HuH-7.5 (cell line): ENCODE results near the gene RECQL5.

Experiments used
- DNase-seq: peaks from one replicate; pipeline ENCODE4 v3.0.0; 2011; ENCODE audit warnings: low spot score

The RECQL5 gene

GRCh38 chr17:75688209-75688825 lies 21.4 kb upstream of the RECQL5 start:
- no peak for DNase-seq

- no peak for DNase-seq
Observed at GRCh38 chr17:75685499-75685898, 18.5 kb upstream of the RECQL5 start.

- DNase-seq = no peak
Observed at GRCh38 chr17:75684924-75685323, 18.0 kb upstream of the RECQL5 start.

DNA sequence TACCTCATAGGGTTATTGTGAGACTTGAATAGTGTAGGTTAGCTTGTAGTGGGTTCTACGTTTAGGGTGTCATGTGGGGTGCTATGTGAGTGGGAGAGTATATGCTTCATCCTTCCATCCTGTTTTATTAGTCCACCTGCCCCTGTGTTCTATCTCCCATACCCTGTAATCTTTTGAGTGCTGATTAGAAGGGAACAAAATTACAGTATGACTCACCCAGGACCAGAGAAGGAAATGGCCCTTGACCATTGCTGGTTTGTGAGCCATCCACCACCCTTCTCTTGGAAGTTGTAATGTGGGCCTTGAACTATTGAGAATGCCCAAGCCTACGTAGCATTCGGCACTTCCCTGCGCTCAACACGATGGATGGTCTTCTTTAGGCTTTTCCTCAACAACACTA lies 17.3 kb upstream of the RECQL5 start:
- no peak for DNase-seq

GRCh38 chr17:75683583-75683982 lies 16.6 kb upstream of the RECQL5 start:
- no peak for DNase-seq

DNA sequence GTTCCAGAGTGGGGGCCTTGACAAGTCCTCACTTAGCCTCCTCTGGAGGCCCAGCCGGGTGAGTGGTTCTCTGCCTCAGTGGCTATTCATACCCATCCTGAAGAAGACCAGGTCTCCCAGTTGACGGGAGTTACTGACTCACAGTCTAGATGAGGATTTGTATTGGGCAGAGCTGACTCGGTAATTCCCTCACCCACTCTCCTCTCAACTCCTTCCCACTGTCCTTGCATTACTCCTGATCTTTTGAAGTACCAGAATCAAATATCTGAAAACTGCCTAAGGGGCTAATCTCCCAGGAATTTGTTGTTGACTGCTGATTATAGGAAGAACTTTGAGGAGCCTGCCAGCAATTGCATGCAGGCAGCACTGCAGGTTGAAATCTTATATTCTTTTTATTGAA lies 14.3 kb upstream of the RECQL5 start:
- DNase-seq = no peak

- DNase-seq = no peak
Observed at GRCh38 chr17:75680431-75680830, 13.5 kb upstream of the RECQL5 start.

GRCh38 chr17:75679706-75680211 lies 12.8 kb upstream of the RECQL5 start:
- DNase-seq = no peak

DNA sequence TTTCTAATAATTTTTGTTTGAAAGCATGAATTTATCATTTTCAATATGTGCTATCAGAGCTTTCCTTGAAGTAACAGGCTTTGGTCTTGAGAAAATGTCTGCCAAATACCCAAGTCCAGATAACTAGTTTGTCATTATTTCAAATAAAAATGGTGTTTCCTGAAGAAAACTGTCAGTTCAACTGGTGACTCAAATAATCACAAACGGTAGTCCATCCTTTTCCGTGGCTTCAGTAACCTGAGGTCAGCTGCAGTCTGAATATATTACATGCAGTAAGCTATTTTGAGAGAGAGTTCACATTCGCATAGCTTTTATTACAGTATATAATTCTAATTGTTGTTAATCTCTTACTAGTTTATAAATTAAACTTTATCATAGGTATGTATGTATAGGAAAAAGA lies 9.5 kb upstream of the RECQL5 start:
- DNase-seq = no peak

- DNase-seq = no peak
Observed at GRCh38 chr17:75673487-75673886, 6.5 kb upstream of the RECQL5 start.

DNA sequence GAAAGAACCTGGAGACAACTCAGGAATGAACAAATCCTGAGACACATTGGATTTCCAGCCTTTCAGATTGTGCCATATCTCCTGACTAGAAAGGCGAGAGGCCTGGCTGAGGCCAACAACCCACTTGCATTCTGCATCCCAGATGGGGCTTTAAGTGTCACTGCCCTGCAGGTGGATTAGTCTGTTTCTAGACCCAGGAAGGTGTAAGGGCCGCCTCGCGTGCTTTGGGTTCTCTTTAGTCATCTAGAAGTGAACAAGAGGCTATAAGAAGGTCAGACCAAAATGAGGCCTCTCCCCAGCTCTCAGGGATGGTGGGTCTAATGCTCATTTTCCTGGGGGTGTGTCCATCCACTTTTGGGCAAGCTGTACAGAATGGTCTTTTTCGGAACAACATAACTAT lies 5.1 kb upstream of the RECQL5 start:
- DNase-seq = no peak

GRCh38 chr17:75670868-75671267 lies 3.9 kb upstream of the RECQL5 start:
- no peak for DNase-seq

DNA sequence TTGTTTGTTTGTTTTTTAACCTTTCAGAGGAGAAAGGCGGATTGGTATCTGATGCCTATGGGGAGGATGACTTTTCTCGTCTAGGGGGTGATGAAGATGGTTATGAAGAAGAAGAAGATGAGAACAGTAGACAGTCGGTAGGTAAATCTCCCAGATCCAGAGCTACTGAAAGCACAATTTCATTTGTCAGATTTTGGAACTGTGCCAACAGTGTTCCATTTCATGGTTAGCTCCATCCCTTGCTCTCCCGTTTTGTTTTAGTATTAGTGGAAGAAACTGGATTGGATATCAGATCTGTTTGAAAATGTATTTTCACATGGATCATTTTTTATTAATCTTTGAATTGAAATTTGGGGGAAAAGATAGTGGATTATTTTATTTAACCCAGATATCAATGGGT lies 1.5 kb upstream of the RECQL5 start:
- no peak for DNase-seq

DNA sequence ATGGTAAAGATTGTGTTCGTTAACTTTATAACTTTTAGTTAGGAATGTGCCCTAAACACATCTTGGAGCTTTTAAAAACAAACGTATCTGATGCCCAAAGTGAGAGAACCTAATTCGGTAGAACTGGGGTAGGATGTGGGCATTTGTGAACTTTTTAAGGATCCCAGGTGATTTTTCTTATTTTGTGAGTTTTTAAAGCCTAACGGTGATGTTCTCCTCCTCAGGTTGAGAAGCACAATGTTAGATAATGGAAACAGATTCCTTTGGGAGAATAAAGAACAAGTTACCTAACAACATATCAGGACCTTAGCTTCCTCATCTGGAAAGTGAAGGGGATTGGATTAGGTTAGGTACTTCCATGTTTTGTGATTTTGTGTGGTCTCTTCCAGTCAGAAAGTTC lies 871 bp upstream of the RECQL5 start:
- DNase-seq = no peak

GRCh38 chr17:75665981-75666380 lies 973 bp downstream of the RECQL5 start:
- no peak for DNase-seq

DNA sequence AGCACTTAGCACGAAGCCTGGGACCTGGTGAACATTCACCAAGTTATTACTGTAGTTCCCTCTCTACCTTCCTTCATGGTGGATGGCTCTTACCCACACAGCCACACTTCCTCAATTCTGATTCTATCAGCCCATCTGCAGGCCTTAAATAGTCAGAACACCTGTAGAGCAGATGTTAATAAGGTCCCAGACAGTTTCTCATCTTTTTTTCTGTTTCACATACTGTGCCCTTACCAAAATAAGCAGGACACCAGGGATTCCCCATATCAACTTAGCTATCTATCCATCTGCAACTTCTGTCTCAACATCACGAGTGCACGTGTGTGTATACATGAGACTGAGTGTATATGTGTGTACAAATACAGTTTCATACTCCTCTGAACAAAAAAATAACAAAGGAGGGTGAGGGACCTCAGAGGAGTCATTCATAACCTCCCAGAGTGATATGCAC lies 2.8 kb downstream of the RECQL5 start:
- no peak for DNase-seq

DNA sequence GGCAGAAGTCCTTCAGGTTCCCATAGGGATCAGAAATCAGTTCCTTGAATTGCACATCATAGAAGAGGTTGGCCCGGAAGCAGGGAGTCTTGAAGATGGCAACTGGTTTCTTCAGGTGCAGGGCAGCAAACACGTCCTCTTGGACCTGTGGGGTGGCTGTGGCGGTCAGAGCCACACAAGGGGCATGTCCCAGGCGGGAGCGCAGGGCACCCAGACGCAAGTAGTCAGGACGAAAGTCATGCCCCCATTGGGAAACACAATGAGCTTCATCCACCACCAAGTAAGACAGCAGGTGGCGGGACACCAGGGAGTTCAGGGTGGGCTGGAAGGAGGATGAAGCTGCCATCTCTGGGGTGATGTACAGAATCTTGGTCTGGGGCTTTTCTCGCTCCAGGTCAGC lies 4.4 kb downstream of the RECQL5 start:
- no peak for DNase-seq

DNA sequence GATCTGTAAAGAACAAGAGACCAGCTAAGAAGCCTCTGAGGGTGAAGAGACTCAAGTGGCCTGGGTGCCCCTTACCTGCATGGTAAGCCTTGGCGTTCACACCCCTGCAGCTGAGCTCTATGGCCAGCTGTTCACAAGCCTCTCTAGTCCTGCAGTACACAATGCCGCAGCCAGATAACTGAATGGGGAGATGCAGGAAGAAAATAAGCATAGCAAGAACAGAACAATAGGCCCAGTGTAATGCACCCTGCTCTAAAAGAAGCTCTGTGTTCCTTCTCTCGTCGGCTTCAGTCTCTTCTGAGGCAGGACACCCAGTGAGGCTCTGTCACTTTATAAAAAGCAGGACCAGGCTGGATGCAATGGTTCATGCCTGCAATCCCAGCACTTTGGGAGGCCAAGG lies 5.4 kb downstream of the RECQL5 start:
- no peak for DNase-seq

DNA sequence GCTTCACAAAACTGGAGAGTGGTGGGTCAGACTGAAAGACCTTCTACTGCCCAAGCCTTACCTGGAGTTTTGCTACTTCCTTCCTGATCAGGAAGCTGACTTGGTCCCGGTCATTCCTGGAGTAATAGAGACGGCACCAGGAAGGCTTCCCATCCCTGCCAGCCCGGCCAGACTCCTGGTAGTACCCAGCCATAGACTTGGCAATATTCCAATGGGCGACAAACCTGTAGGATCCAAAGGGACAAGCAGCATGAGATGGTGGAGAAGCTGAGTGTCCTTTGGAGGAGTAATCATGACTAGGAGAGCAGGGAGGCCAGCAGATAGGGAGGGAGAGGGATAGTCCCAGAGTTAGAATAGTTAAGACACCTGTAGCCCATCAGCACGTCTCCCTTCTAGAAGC lies 8.7 kb downstream of the RECQL5 start:
- no peak for DNase-seq

GRCh38 chr17:75654176-75654575 lies 12.8 kb downstream of the RECQL5 start:
- no peak for DNase-seq

DNA sequence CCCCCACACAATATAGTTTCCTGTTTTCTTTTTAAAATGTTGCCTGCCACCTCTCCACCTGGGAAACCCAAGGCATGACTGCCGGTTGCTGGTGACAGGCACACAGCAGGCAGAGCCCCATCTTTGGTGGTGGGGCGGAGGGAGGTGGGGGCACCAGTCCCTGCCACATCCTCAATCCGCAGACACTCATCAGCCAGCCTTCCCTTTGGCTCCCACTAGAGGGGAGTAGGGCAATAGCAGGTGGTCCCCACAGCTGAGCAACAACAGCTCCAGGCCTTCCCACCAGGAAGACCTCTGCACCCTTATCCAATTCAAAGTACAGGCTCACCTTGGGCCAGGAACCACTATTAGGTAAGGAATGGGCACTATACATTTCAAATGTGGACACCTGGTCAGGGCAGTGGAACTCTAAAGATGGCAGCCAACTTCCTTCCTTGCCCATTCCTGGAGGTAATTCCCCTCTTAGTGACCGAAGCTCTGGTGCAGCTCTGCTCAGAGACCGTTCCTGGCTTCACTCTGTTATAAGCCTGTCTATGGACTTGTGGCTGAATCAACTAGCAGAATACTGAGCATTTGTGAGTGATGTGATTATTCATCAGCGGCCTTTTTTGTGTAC lies 13.9 kb downstream of the RECQL5 start:
- no peak for DNase-seq

DNA sequence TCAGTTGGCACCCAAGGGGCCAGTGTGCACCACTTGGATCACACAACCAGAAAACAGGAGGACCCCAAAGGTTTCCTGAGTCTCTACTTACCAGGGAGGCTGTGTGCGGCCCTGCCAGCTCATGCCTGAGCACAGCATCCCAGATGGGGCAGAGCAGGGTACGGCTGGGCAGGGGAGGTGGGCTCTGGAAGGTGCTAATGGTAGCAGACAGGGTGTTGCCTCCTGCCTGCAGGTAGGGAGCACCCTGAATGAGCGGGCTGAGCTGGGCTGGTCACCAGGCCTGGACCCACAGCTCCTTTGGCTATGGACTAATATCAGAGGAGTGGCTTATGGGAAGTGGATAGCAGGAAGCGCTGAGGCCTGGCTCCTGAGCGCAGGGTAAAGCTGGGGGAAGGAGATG lies 14.6 kb downstream of the RECQL5 start:
- DNase-seq = no peak

DNA sequence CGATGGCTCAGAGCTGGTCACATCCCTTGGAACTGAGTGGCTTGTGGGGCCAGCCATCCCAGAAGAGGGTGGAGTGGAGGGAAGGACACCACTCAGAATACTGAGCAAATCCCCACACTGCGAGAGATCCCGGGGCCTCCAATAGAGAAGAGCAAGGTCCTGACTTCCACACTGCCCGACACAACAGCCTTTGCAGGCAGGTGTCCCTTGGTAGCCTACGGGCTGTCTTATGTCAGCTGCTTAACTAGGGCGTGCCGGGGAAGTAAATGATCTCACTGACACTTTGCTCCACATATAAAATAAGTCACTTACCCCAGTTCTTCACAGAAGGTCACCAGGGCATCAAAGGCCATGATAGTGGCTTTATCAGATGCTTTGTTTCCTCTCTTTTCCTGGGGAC lies 16.1 kb downstream of the RECQL5 start:
- DNase-seq = no peak

GRCh38 chr17:75649687-75650086 lies 17.3 kb downstream of the RECQL5 start:
- DNase-seq = no peak
